AG04450 (cell line): ENCODE measurements around the gene CACNA2D3. TPM values are rescaled to one million over a fixed set of nuclear protein-coding genes. Genes with fewer than 3 reads are reported as not detected.

Source experiments
- CTCF ChIA-PET: fragments of 300-600, 350-600 bp; formaldehyde crosslinking; extraction: SDS; loops from one replicate; lab custom pipeline; 2022; ENCODE audit warnings: antibody characterized with exemption, inconsistent platforms; lab: Charles Lee
- POLR2A ChIA-PET: fragments of 350-600 bp; formaldehyde crosslinking; extraction: SDS; loops from one replicate; lab custom pipeline; 2021; ENCODE audit warnings: antibody characterized with exemption, inconsistent platforms; lab: Yijun Ruan, JAX
- DNase-seq: peaks from one replicate; pipeline ENCODE4 v3.0.0-alpha.2; 2011; ENCODE audit warnings: low read depth, low spot score
- H3K27ac ChIP-seq: one replicate; pipeline ENCODE4 v1.5.1; 2012; ENCODE audit warnings: low read depth, low read length, control low read depth
- H3K27me3 ChIP-seq: one replicate; pipeline ENCODE4 v1.6.0; 2012; ENCODE audit warnings: low read length; ENCODE audit not compliant: control insufficient read depth, insufficient read depth
- H3K4me3 ChIP-seq: 2 replicates; pipeline ENCODE4 v1.5.1; 2011; ENCODE audit warnings: mild to moderate bottlenecking, low read depth, low read length, control low read depth
- H3K9me3 ChIP-seq: 2 replicates; pipeline ENCODE4 v1.5.1; 2012; ENCODE audit warnings: low read length; ENCODE audit not compliant: control insufficient read depth, insufficient read depth
- CTCF ChIP-seq: IDR thresholded peaks from 2 replicates; pipeline ENCODE4 v1.5.1; 2011; ENCODE audit warnings: low read depth, low read length, control low read depth, inconsistent platforms
- polyA plus RNA-seq: library from polyadenylated mRNA; depleted of rRNA; stranded (reverse); fragments of >200 nt; gene quantifications from 2 replicates; pipeline ENCODE4 v1.2.3, GENCODE V29; 2011

Gene CACNA2D3
- polyA plus RNA-seq, 1 experiment: 0.32 TPM

DNA sequence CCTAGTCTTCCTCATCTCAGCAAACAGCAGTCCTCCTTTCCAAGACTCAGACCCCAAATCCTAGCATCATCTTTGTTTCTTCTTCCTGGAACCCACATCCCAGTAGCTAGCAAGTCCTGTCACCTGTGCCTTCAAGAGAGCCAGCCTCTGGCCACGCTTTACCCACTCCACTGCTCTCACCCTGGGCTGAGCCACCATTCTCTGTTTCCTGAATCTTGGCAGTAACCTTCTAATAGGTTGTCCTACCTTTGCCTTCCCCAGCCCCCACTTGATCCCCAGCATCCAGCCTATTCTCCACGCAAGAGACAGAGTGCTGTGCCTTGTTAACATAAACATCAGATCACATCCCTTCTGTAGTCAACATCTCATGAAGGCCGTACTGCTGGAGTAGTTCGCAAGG lies 482.1 kb downstream of the CACNA2D3 start:
- H3K9me3 ChIP-seq: no peaks in the 10 kb centered on the region
- POLR2A ChIA-PET: no interaction called here
- TF ChIP-seq CTCF: no peak
- CTCF ChIA-PET: no interaction called here
- H3K4me3 ChIP-seq: no peak overlapping the region
- no peaks in the 10 kb centered on the region for H3K27me3 ChIP-seq
- no peak for DNase-seq
- no peak overlapping the region for H3K27ac ChIP-seq

DNA sequence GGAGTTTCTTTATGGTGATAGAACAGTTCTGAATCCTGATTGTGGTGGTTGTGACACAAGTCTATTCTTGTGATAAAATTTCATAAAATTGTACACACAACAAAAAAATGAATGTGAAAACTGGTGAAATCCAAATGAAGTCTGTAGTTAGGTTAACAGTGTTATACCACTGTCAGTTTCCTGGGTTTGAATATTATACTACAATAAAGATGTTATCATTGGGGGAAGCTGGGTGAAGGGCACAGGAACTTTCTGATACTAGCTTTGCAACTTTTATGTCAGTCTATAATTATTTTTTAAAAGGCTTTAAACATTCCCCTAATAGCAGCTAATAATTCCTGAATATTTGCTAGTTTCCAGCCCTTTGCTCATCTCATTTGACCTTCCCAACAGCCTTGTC lies 485.7 kb downstream of the CACNA2D3 start:
- DNase-seq: no peak
- no peaks in the 10 kb centered on the region for H3K27me3 ChIP-seq
- H3K9me3 ChIP-seq: no peaks in the 10 kb centered on the region
- CTCF ChIA-PET: no interaction called here
- TF ChIP-seq CTCF: no peak
- H3K4me3 ChIP-seq: no peak overlapping the region
- POLR2A ChIA-PET: no interaction called here
- H3K27ac ChIP-seq: no peak overlapping the region

GRCh38 chr3:54619053-54619452 lies 496.7 kb downstream of the CACNA2D3 start:
- POLR2A ChIA-PET: no interaction called here
- Histone ChIP-seq H3K27me3 (no peaks in the 10 kb centered on the region), H3K27ac (no peak overlapping the region), H3K9me3 (no peaks in the 10 kb centered on the region), H3K4me3 (no peak overlapping the region)
- no peak for DNase-seq
- CTCF ChIA-PET: no interaction called here
- no peak for TF ChIP-seq CTCF

DNA sequence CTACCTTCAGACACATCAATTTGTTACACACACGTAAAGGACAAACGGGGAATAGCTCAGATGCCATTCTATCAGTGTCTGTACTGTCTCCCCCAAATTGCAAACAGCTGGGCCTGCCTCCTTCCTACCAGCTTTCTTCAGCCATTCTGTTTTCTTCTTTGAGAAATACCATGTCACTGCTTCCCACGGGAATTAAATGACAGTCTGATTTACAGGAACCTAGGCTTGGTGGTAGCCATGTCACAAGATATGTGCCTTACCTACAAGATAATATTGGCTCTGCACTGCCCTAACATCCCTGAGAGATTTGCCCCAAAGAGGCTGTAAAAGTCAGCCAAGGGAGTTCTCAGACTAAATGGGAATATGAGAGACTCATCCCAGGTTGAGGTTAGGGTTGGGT lies 497.2 kb downstream of the CACNA2D3 start:
- TF ChIP-seq CTCF: no peak
- Histone ChIP-seq H3K4me3 (no peak overlapping the region), H3K9me3 (no peaks in the 10 kb centered on the region; the same call in 1 of the 2 replicates), H3K27ac (no peak overlapping the region), H3K27me3 (no peaks in the 10 kb centered on the region)
- no peak for DNase-seq
- ChIA-PET CTCF (no interaction called here), POLR2A (no interaction called here)

DNA sequence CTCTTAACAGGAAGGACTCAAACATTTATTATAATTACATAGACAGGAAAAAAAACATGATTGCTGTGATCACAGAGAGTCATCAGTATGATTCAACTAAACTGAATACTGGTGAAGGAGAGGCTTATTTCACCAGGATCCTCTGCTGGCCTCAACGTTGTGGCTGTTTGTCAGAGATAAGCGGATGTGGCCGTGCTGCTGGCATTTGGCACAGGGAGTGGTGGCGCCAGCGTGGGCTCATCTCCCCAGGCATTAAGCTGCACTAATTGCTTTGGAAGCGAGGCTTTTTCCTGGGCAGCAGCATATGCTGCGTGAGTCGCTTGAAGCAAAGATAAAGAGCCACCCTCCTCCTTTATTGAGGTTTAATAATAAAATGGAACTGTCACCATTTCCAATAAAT lies 498.8 kb downstream of the CACNA2D3 start:
- TF ChIP-seq CTCF: no peak
- Histone ChIP-seq H3K27me3 (no peaks in the 10 kb centered on the region), H3K4me3 (no peak overlapping the region), H3K9me3 (peaks cover 3% of the 10 kb centered on the region), H3K27ac (no peak overlapping the region)
- CTCF ChIA-PET: no interaction called here
- DNase-seq: no peak
- POLR2A ChIA-PET: no interaction called here
